GM12892 (cell line): ENCODE results near the gene STARD9.

Source experiments
- POLR2A ChIP-seq: IDR thresholded peaks from 2 replicates; pipeline ENCODE4 v1.6.1; 2011; ENCODE audit warnings: low read depth, low read length, control low read depth
- POLR2AphosphoS5 ChIP-seq: IDR thresholded peaks from 2 replicates; pipeline ENCODE4 v1.6.1; 2011; ENCODE audit warnings: low read depth, low read length, control low read depth
- TAF1 ChIP-seq: IDR thresholded peaks from 2 replicates; pipeline ENCODE4 v1.6.1; 2011; ENCODE audit warnings: low read depth, mild to moderate bottlenecking, control low read depth, low read length, borderline replicate concordance

DNA sequence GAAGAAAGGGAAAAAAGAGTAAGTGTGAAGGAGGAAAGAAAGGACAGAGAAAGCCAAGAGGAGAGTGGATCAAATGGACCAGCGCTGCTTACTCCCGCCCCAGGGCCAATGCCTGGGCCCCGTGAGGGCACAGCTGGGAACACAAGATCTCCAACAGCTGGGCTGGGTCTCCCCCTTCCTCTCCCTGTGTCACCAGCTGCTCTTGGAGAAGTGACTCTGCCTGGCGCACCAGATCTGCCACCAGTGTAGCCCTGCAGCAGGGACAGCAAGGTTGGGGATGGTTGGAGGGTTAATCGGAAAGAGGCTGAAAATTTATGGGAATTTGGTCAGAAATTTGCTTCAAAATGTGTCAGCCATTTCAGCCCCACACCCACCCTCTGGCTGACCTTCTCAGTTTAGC is 153.2 kb downstream of the STARD9 start:
- TF ChIP-seq POLR2A, result no peak
- no peak for TF ChIP-seq POLR2AphosphoS5
- TF ChIP-seq TAF1, result no peak
